AG04449 (cell line): ENCODE data around the gene PRKCZ.

ENCODE experiments used
- CTCF ChIA-PET: fragments of 350-600 bp; formaldehyde crosslinking; extraction: SDS; loops from one replicate; lab custom pipeline; 2021; ENCODE audit warnings: antibody characterized with exemption; lab: Yijun Ruan, JAX
- POLR2A ChIA-PET: fragments of 400-600, 350-600 bp; formaldehyde crosslinking; extraction: SDS; loops from one replicate; lab custom pipeline; 2020; ENCODE audit warnings: antibody characterized with exemption, inconsistent platforms; lab: Yijun Ruan, JAX
- DNase-seq: peaks from one replicate; pipeline ENCODE4 v3.0.0-alpha.2; 2010; ENCODE audit warnings: low read depth, low spot score
- H3K4me3 ChIP-seq: 2 replicates; pipeline ENCODE4 v1.5.1; 2011; ENCODE audit warnings: low read depth, mild to moderate bottlenecking, control low read depth, low read length
- CTCF ChIP-seq: IDR thresholded peaks from one replicate; pipeline ENCODE4 v1.5.1; 2011; ENCODE audit warnings: mild to moderate bottlenecking, moderate library complexity, low read length, control low read depth, inconsistent platforms; ENCODE audit not compliant: insufficient read depth; ENCODE audit errors: missing control alignments

Gene PRKCZ

GRCh38 chr1:2159124-2159523 lies 108.9 kb downstream of the PRKCZ start:
- CTCF ChIA-PET = interaction anchor here (2.5 kb wide), 1 partner anchor 19 kb away, joined by 9 read pairs; no protein-coding TSS in a partner anchor
- no peak overlapping the region for H3K4me3 ChIP-seq
- DNase-seq = no peak
- POLR2A ChIA-PET = no interaction called here
- TF ChIP-seq CTCF = no peak

GRCh38 chr1:2160451-2161300 lies 110.5 kb downstream of the PRKCZ start:
- no peak overlapping the region for H3K4me3 ChIP-seq
- ChIA-PET CTCF (interaction anchor here (1.0 to 2.5 kb wide), 3 partner anchors 12 to 21 kb away, joined by 3 to 10 read pairs (median 9); no protein-coding TSS in a partner anchor), POLR2A (no interaction called here)
- no peak for DNase-seq
- TF ChIP-seq CTCF = no peak

GRCh38 chr1:2163205-2163604 lies 113.0 kb downstream of the PRKCZ start:
- POLR2A ChIA-PET = no interaction called here
- CTCF ChIA-PET = interaction anchor here (1.9 to 4.8 kb wide), 3 partner anchors 11 to 24 kb away, joined by 5 to 50 read pairs (median 13); no protein-coding TSS in a partner anchor
- H3K4me3 ChIP-seq = no peak overlapping the region
- DNase-seq = no peak
- peak; percentile 2 for TF ChIP-seq CTCF

- no peak for TF ChIP-seq CTCF
- no peak for DNase-seq
- H3K4me3 ChIP-seq = no peak overlapping the region
- ChIA-PET POLR2A (no interaction called here), CTCF (interaction anchor here (0.7 to 4.8 kb wide), 4 partner anchors 9 to 216 kb away, joined by 3 to 50 read pairs (median 4); no protein-coding TSS in a partner anchor)
Observed at GRCh38 chr1:2165646-2166045, 115.4 kb downstream of the PRKCZ start.

GRCh38 chr1:2166254-2166653 lies 116.0 kb downstream of the PRKCZ start:
- H3K4me3 ChIP-seq = no peak overlapping the region
- TF ChIP-seq CTCF = no peak
- POLR2A ChIA-PET = no interaction called here
- DNase-seq = no peak
- CTCF ChIA-PET = interaction anchor here (0.7 to 4.8 kb wide), 4 partner anchors 8 to 216 kb away, joined by 3 to 50 read pairs (median 4); no protein-coding TSS in a partner anchor

GRCh38 chr1:2166695-2167094 lies 116.5 kb downstream of the PRKCZ start:
- H3K4me3 ChIP-seq = no peak overlapping the region
- CTCF ChIA-PET = interaction anchor here (1.0 to 1.4 kb wide), 4 partner anchors 9 to 28 kb away, joined by 3 to 5 read pairs (median 3); no protein-coding TSS in a partner anchor
- TF ChIP-seq CTCF = no peak
- POLR2A ChIA-PET = no interaction called here
- no peak for DNase-seq
